Measurements from ENCODE around the gene CT83.

CT83 gene

DNA sequence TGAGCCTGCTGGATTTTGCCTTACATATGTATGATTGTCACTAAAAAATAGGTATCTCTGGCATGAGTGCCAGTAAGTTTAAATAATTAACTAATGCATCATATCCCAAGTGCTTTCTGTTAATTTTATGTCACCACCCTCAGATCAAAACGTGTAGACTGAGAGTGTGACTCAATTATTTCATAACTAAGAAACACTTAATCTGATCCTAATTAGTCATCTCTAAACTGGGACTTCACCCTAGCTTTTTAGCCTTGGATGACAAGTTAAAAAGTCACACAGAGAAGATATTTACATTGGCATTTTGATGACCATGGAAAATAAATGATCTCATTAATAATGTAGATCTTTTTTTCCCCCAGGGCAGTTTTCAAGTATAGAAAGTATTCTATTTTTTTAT lies 49.5 kb downstream of the CT83 start:
- TF ChIP-seq CSDC2 (CRISPR knock-in tag; IDR thresholded peaks at IDR 0.05) (no peak), ISL1 (CRISPR knock-in tag; IDR thresholded peaks at IDR 0.05) (no peak), ZFP30 (CRISPR knock-in tag; IDR thresholded peaks at IDR 0.05) (no peak), OSR1 (CRISPR knock-in tag; IDR thresholded peaks at IDR 0.05) (no peak), BACH2 (CRISPR knock-in tag; IDR thresholded peaks at IDR 0.05; ENCODE audit: borderline replicate concordance) (no peak), GLIS3 (CRISPR knock-in tag; IDR thresholded peaks at IDR 0.05) (no peak)
- TF ChIP-seq, protein P1, sequence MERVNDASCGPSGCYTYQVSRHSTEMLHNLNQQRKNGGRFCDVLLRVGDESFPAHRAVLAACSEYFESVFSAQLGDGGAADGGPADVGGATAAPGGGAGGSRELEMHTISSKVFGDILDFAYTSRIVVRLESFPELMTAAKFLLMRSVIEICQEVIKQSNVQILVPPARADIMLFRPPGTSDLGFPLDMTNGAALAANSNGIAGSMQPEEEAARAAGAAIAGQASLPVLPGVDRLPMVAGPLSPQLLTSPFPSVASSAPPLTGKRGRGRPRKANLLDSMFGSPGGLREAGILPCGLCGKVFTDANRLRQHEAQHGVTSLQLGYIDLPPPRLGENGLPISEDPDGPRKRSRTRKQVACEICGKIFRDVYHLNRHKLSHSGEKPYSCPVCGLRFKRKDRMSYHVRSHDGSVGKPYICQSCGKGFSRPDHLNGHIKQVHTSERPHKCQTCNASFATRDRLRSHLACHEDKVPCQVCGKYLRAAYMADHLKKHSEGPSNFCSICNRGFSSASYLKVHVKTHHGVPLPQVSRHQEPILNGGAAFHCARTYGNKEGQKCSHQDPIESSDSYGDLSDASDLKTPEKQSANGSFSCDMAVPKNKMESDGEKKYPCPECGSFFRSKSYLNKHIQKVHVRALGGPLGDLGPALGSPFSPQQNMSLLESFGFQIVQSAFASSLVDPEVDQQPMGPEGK (CRISPR knock-in tag; IDR thresholded peaks at IDR 0.05; ENCODE audit: borderline replicate concordance): no peak
- TF ChIP-seq, protein P2, sequence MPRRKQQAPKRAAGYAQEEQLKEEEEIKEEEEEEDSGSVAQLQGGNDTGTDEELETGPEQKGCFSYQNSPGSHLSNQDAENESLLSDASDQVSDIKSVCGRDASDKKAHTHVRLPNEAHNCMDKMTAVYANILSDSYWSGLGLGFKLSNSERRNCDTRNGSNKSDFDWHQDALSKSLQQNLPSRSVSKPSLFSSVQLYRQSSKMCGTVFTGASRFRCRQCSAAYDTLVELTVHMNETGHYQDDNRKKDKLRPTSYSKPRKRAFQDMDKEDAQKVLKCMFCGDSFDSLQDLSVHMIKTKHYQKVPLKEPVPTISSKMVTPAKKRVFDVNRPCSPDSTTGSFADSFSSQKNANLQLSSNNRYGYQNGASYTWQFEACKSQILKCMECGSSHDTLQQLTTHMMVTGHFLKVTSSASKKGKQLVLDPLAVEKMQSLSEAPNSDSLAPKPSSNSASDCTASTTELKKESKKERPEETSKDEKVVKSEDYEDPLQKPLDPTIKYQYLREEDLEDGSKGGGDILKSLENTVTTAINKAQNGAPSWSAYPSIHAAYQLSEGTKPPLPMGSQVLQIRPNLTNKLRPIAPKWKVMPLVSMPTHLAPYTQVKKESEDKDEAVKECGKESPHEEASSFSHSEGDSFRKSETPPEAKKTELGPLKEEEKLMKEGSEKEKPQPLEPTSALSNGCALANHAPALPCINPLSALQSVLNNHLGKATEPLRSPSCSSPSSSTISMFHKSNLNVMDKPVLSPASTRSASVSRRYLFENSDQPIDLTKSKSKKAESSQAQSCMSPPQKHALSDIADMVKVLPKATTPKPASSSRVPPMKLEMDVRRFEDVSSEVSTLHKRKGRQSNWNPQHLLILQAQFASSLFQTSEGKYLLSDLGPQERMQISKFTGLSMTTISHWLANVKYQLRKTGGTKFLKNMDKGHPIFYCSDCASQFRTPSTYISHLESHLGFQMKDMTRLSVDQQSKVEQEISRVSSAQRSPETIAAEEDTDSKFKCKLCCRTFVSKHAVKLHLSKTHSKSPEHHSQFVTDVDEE (CRISPR knock-in tag; IDR thresholded peaks at IDR 0.05): no peak
- TF ChIP-seq, protein P3, sequence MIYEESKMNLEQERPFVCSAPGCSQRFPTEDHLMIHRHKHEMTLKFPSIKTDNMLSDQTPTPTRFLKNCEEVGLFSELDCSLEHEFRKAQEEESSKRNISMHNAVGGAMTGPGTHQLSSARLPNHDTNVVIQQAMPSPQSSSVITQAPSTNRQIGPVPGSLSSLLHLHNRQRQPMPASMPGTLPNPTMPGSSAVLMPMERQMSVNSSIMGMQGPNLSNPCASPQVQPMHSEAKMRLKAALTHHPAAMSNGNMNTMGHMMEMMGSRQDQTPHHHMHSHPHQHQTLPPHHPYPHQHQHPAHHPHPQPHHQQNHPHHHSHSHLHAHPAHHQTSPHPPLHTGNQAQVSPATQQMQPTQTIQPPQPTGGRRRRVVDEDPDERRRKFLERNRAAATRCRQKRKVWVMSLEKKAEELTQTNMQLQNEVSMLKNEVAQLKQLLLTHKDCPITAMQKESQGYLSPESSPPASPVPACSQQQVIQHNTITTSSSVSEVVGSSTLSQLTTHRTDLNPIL (CRISPR knock-in tag; IDR thresholded peaks at IDR 0.05; ENCODE audit: low read depth): no peak
- ATAC-seq: no peak

Data from SK-N-SH treated with all-trans-retinoic acid at 6 μM for 48 hours (cell line).